HG02642 (cell line): ENCODE data around the gene HSF4.

Experiments
- ATAC-seq: cut with Tn5 transposase; IDR thresholded peaks from one replicate; pipeline ENCODE4 v1.9.1; 2021; ENCODE audit warnings: mild to moderate bottlenecking; ENCODE audit not compliant: unreplicated experiment, poor library complexity

The HSF4 gene

GRCh38 chr16:67165121-67166078 is 855 bp downstream of the HSF4 start:
- ATAC-seq, result no peak

GRCh38 chr16:67166110-67166547 is 1.6 kb downstream of the HSF4 start:
- ATAC-seq, result no peak

GRCh38 chr16:67166598-67167168 is 2.1 kb downstream of the HSF4 start:
- no peak for ATAC-seq

- no peak for ATAC-seq
These were observed 3.0 kb downstream of the HSF4 start for GRCh38 chr16:67167588-67167987.

- no peak for ATAC-seq
These were observed 4.5 kb downstream of the HSF4 start for GRCh38 chr16:67169011-67169451.

- no peak for ATAC-seq
These were observed 5.2 kb downstream of the HSF4 start for GRCh38 chr16:67169642-67170167.

GRCh38 chr16:67170168-67170948 is 5.8 kb downstream of the HSF4 start, which contains the start of gene NOL3:
NOL3 (plus strand) TSS chr16:67170538.
- peak; percentile 55 for ATAC-seq

GRCh38 chr16:67170949-67171649 is 6.6 kb downstream of the HSF4 start:
- ATAC-seq, result no peak

- ATAC-seq, result no peak
These were observed 8.8 kb downstream of the HSF4 start for GRCh38 chr16:67173323-67173722.

GRCh38 chr16:67173808-67174705 is 9.5 kb downstream of the HSF4 start:
- ATAC-seq, result peak; percentile 35

GRCh38 chr16:67174706-67175231 is 10.2 kb downstream of the HSF4 start:
- ATAC-seq, result no peak

- no peak for ATAC-seq
These were observed 12.1 kb downstream of the HSF4 start for GRCh38 chr16:67176662-67177061.

- ATAC-seq, result no peak
These were observed 13.5 kb downstream of the HSF4 start for GRCh38 chr16:67177743-67178699.

GRCh38 chr16:67179421-67180080 is 15.0 kb downstream of the HSF4 start:
- no peak for ATAC-seq

- no peak for ATAC-seq
These were observed 15.6 kb downstream of the HSF4 start for GRCh38 chr16:67180166-67180565.

- ATAC-seq, result no peak
These were observed 16.8 kb downstream of the HSF4 start for GRCh38 chr16:67181346-67181745.

GRCh38 chr16:67182288-67182687 is 17.7 kb downstream of the HSF4 start:
- no peak for ATAC-seq
